ENCODE results near the gene CLEC16A.
"Not testable (repeated sequence)": the region's sequence is repeated elsewhere in the genome, so short reads cannot be mapped to it uniquely, and the experiment has no call there.

CLEC16A gene

GRCh38 chr16:10944249-10945064 is at the start of gene CLEC16A:
TSS of gene CLEC16A (plus strand) at chr16:10944564. CDS start at chr16:10944718, 154 bp downstream.
- DNase-seq, result peak; percentile 95

GRCh38 chr16:10895053-10895946 is 49.1 kb upstream of the CLEC16A start:
- DNase-seq, result peak; percentile 11

GRCh38 chr16:10896165-10896564 is 48.2 kb upstream of the CLEC16A start:
- no peak for DNase-seq

- DNase-seq, result no peak
Observed at GRCh38 chr16:10896723-10897122, 47.6 kb upstream of the CLEC16A start.

DNA sequence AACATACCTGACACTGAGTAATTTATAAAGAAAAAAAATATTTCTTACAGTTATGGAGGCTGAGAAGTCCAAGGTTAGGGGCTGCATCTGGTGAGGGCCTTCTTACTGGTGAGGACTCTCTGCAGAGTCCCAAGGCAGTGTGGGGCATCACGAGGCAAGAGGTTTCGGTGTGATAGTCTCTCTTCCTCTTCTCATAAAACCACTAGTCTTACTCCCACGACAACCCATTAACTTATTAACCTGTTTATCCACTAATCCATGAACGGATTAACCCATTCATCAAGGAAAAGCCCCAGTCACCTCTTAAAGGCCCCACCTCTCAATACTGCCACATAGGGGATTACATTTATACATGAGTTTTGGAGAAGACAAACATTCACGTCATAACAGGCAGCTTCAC is 47.2 kb upstream of the CLEC16A start:
- no peak for DNase-seq

- DNase-seq, result no peak
Observed at GRCh38 chr16:10902999-10903398, 41.4 kb upstream of the CLEC16A start.

- DNase-seq, result no peak
Observed at GRCh38 chr16:10906482-10906881, 37.9 kb upstream of the CLEC16A start.

DNA sequence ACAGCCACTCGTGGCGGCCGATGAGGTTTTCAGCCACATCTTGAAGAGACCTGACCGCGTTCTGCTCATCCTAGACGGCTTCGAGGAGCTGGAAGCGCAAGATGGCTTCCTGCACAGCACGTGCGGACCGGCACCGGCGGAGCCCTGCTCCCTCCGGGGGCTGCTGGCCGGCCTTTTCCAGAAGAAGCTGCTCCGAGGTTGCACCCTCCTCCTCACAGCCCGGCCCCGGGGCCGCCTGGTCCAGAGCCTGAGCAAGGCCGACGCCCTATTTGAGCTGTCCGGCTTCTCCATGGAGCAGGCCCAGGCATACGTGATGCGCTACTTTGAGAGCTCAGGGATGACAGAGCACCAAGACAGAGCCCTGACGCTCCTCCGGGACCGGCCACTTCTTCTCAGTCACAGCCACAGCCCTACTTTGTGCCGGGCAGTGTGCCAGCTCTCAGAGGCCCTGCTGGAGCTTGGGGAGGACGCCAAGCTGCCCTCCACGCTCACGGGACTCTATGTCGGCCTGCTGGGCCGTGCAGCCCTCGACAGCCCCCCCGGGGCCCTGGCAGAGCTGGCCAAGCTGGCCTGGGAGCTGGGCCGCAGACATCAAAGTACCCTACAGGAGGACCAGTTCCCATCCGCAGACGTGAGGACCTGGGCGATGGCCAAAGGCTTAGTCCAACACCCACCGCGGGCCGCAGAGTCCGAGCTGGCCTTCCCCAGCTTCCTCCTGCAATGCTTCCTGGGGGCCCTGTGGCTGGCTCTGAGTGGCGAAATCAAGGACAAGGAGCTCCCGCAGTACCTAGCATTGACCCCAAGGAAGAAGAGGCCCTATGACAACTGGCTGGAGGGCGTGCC is 37.2 kb upstream of the CLEC16A start:
- DNase-seq, result no peak

DNA sequence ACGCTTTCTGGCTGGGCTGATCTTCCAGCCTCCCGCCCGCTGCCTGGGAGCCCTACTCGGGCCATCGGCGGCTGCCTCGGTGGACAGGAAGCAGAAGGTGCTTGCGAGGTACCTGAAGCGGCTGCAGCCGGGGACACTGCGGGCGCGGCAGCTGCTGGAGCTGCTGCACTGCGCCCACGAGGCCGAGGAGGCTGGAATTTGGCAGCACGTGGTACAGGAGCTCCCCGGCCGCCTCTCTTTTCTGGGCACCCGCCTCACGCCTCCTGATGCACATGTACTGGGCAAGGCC is 36.7 kb upstream of the CLEC16A start:
- DNase-seq, result no peak

DNA sequence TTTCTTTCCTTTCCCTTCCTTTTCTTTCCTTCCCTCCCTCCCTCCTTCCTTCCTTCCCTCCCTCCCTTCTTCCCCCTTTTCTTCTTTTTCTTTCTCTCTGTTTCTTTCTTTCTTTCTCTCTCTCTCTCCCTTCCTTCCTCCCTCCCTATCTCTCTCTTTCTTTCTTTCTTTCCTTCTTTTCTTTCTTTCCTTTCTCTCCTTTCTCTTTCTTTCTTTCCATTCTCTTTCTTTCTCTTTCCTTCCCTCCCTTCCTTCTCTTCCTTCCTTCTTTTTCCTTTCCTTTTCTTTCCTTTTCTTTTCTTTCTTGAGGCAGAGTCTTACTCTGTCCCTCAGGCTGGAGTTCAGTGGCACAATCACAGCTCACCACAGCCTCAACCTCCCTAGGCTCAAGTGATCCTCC is 33.1 kb upstream of the CLEC16A start:
- no peak for DNase-seq

DNA sequence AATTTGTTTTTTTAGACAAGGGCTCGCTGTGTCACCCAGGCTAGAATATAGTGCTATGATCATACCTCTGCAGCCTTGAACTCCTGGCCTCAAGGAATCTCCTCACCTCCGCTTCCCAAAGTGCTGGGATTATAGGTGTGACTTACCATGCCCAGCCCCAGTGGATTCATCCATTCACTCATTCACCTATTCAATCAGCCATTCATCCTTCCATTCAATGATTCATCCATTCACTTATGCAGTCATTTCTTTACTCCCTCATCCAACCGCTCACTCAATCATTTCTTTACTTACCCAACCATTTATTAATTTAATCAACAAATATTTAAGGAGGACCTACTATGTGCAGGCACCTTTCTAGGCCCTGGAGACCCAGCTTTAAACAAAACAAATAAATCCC is 27.8 kb upstream of the CLEC16A start:
- no peak for DNase-seq

DNA sequence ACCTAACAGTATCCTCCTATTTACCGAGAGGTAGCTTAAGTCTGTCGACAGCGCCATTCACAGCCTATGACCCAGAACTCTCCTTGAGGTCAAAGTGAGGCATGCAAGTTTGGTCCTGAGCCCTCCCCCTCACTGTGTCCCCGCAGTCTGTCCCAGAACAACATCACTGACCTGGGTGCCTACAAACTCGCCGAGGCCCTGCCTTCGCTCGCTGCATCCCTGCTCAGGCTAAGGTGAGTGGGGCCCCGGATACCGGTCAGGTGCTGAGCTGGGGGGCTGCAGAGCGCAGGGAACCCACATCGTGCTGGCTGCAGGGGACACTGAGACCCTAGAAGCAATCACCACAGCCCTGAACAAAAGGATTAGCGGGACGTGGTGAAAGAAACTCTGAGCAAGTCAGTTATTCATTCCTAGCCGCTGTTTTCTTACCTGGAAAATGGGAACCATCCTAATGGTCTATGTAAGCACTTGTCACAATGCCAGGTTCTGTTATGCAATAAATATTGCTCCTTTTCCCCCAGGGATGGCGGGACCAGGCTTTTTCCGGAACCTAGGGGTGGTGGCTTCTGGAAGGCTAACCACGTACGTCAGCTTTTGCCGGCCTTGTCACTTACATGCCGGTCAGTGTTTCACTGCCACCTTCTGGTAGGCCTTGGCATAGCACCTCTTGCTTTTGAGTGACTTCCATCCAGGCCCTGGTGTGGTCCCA is 25.9 kb upstream of the CLEC16A start:
- DNase-seq, result peak; percentile 76

DNA sequence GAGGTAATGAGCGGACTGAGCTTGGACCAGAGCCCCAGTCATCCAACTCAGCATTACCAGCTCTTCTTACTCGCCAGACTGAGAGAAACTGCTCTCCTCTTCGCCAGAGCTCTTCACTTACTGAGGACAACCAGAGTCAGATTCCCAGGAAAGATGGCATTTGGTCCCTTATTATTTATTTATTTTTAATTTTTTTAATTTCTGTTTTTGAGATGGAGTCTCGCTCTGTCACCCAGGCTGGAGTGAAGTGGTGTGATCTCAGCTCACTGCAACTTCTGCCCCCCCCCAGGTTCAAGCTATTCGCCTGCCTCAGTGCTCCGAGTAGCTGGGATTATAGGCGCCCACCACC is 25.4 kb upstream of the CLEC16A start:
- no peak for DNase-seq

GRCh38 chr16:10920726-10921427 is 23.5 kb upstream of the CLEC16A start:
- DNase-seq, result no peak

DNA sequence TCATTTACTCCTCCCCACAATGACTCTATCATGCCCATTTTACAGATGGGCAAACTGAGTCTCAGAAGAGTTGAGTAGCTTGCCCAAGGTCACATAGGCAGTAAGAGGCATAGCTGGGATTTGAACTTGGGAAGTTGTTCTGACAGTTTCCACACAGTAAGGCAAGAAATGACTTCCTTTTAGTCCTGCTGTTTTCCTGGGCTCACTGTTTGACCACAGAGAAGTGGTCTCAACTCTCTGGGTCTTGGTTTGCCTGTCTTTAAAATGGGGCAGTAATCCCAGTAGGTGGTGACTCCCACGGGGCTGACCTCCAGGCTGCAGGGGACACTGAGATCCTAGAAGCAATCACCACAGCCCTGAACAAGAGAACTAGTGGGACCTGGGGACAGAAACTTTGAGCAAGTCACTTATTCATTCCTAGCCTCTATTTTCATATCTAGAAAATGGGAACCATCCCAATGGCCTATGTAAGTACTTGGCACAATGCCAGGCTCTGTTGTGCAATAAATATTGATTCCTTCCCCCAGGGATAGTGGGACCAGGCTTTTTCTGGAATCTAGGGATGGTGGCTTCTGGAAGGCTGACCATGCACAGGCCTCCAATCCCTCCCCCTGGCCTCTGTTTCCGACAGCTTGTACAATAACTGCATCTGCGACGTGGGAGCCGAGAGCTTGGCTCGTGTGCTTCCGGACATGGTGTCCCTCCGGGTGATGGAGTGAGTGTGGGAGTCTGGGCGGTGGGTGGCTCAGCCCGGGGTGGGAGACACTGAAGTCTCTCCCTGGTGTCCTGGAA is 22.6 kb upstream of the CLEC16A start:
- no peak for DNase-seq

- DNase-seq, result no peak
Observed at GRCh38 chr16:10922328-10923145, 21.8 kb upstream of the CLEC16A start.

DNA sequence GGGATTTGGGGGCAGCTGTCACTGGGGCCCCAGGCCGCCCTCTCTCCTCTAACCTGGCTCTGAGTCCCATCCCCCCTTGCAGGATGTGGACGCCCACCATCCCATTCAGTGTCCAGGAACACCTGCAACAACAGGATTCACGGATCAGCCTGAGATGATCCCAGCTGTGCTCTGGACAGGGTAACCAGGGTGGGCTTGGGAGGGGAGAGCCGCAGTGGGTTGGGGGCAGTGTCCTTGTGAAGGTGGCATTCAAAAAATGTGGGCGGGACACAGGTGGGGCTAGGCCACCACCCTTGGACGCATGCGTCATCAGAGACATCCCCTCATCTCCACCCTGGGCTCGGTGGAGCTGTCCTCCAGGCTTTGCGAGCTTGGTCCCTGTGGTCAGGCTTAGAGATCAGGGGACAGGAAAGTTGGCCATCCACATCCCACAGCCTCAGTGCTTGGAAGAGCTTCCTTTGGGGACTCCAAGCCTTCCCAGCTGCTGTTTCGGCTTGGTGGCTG is 21.2 kb upstream of the CLEC16A start:
- DNase-seq, result no peak

- DNase-seq, result no peak
Observed at GRCh38 chr16:10923650-10924214, 20.6 kb upstream of the CLEC16A start.

DNA sequence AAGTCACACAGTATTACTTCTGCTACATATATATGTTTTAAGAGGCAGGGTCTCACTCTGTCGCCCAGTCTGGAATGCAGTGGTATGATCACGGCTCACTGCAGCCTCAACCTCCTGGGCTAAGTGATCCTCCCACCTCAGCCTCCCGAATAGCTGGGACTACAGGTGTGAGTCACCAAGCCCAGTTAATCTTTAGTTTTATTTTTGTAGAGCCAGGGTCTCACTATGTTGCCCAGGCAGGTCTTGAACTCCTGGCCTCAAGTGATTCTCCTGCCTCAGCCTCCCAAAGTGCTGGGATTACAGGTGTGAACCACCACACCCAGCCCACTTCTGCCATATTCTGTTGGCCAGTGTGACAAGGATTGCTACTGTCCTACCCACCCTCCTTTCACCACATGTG is 19.1 kb upstream of the CLEC16A start:
- not testable (repeated sequence) for DNase-seq

- no peak for DNase-seq
Observed at GRCh38 chr16:10926094-10926493, 18.3 kb upstream of the CLEC16A start.
